ENCODE results near the gene ASB4. TPM values are rescaled to one million over a fixed set of nuclear protein-coding genes. Genes with fewer than 3 reads are reported as not detected.

Gene ASB4
- total and polyA plus RNA-seq, 8 donors = 0.16 to 1.9 (median 0.53) TPM

- FAIRE-seq = no peak
- no peak for DNase-seq
- Histone ChIP-seq H3K36me3 (no peaks in the 10 kb centered on the region), H3K9me3 (no peaks in the 10 kb centered on the region), H3K27ac (no peak overlapping the region), H3K4me1 (peaks cover 17 to 31% (median 22%) of the 10 kb centered on the region in 3 donors), H3K27me3 (no peaks in the 10 kb centered on the region), H3K4me3 (no peak overlapping the region)
- no peak for TF ChIP-seq CTCF (IDR thresholded peaks at IDR 0.05)
- intact Hi-C loops (cut with DNase I) = loop anchor here in 1 of 3 donors (10.0 kb wide), 1 partner anchor 51 kb away; the partner anchor contains the start of gene PDK4
- WGBS, 2 donors = 82 to 88% methylated on average over 6 of the region's 6 CpGs
- no peak for ATAC-seq
Measured at GRCh38 chr7:95543312-95543711, 57.6 kb downstream of the ASB4 start.

GRCh38 chr7:95544171-95544570 is 58.4 kb downstream of the ASB4 start:
- no peak for TF ChIP-seq CTCF (IDR thresholded peaks at IDR 0.05)
- Histone ChIP-seq H3K4me1 (peaks cover 24 to 40% (median 30%) of the 10 kb centered on the region in 3 donors), H3K27me3 (no peaks in the 10 kb centered on the region), H3K27ac (no peak overlapping the region), H3K36me3 (no peaks in the 10 kb centered on the region), H3K4me3 (no peak overlapping the region), H3K9me3 (no peaks in the 10 kb centered on the region)
- intact Hi-C loops (cut with DNase I) = loop anchor here in 1 of 3 donors (10.0 kb wide), 1 partner anchor 51 kb away; the partner anchor contains the start of gene PDK4
- WGBS, 2 donors = 62 to 65% methylated on average over 1 of the region's 1 CpG
- DNase-seq (no peak), FAIRE-seq (no peak), ATAC-seq (no peak)

- H3K4me3 ChIP-seq = peak overlapping the region in 2 of 4 donors; percentile 12 to 19
Measured at GRCh38 chr7:95545007-95545615, 59.4 kb downstream of the ASB4 start.

GRCh38 chr7:95545673-95546072 is 59.9 kb downstream of the ASB4 start:
- peaks cover 37 to 45% (median 39%) of the 10 kb centered on the region in 3 donors for H3K4me1 ChIP-seq
- no peaks in the 10 kb centered on the region for H3K9me3 ChIP-seq
- peak overlapping the region; percentile 47 to 73 (median 68) for H3K27ac ChIP-seq
- DNase-seq (no peak), FAIRE-seq (no peak), ATAC-seq (no peak)
- no peaks in the 10 kb centered on the region for H3K27me3 ChIP-seq
- peak overlapping the region in 1 of 4 donors; percentile 12 for H3K4me3 ChIP-seq
- H3K36me3 ChIP-seq = no peaks in the 10 kb centered on the region
- TF ChIP-seq CTCF (IDR thresholded peaks at IDR 0.05) = no peak
- intact Hi-C loops (cut with DNase I) = loop anchor here in 1 of 3 donors (10.0 kb wide), 1 partner anchor 49 kb away; the partner anchor contains the start of gene PDK4
- WGBS, 2 donors = 81 to 96% methylated on average over 1 of the region's 1 CpG

More at GRCh38 chr7:95545007-95545615, 59.4 kb downstream of the ASB4 start:
- Histone ChIP-seq H3K27ac (peak overlapping the region; percentile 47 to 73 (median 68)), H3K9me3 (no peaks in the 10 kb centered on the region), H3K27me3 (no peaks in the 10 kb centered on the region), H3K36me3 (no peaks in the 10 kb centered on the region), H3K4me1 (peaks cover 34 to 44% (median 36%) of the 10 kb centered on the region in 3 donors)
- peak; percentile 55 to 83 (median 82) for ATAC-seq
- peak; percentile 95 for FAIRE-seq
- peak; percentile 29 to 55 (median 45) for TF ChIP-seq CTCF (IDR thresholded peaks at IDR 0.05)
- WGBS, 2 donors = 1 to 2% methylated on average over 3 of the region's 3 CpGs
- intact Hi-C loops (cut with DNase I) = loop anchor here in 1 of 3 donors (10.0 kb wide), 1 partner anchor 50 kb away; the partner anchor contains the start of gene PDK4
- peak in 3 of 6 donors; percentile 50 to 65 (median 61) for DNase-seq

GRCh38 chr7:95546647-95547046 is 60.9 kb downstream of the ASB4 start:
- no peak for TF ChIP-seq CTCF (IDR thresholded peaks at IDR 0.05)
- no peak for ATAC-seq
- H3K27ac ChIP-seq = peak overlapping the region in 1 of 4 donors; percentile 10
- no peak for DNase-seq
- WGBS, 2 donors = 59% methylated on average over 4 of the region's 4 CpGs
- intact Hi-C loops (cut with DNase I) = loop anchor here in 1 of 3 donors (10.0 kb wide), 1 partner anchor 48 kb away; the partner anchor contains the start of gene PDK4
- no peaks in the 10 kb centered on the region for H3K9me3 ChIP-seq
- peaks cover 43 to 52% (median 47%) of the 10 kb centered on the region in 3 donors for H3K4me1 ChIP-seq
- no peak overlapping the region for H3K4me3 ChIP-seq
- FAIRE-seq = no peak
- H3K27me3 ChIP-seq = no peaks in the 10 kb centered on the region
- no peaks in the 10 kb centered on the region for H3K36me3 ChIP-seq
